Stomach (tissue), 4 donors: ENCODE results near the gene TRIM66.

Source experiments
- EP300 ChIP-seq: sonication (generic); formaldehyde crosslinking; IDR thresholded peaks from one replicate; pipeline ENCODE4 v1.6.1; 2017; ENCODE audit warnings: antibody characterized with exemption
- POLR2AphosphoS5 ChIP-seq, 3 donors: sonication (generic); formaldehyde crosslinking; IDR thresholded peaks; one replicate each; pipeline ENCODE4 v1.6.1; 2016; ENCODE audit warnings: antibody characterized with exemption in 3 of 3
- TF ChIP-seq, protein P1 (sequence below), 7 experiments: fragments of 450-650 bp in 4 of 7; fragments of 200-600 bp in 3 of 7; sonication (generic) in 3 of 7; IDR thresholded peaks; one replicate each; pipeline ENCODE4 v1.5.1; 2016 to 2019; ENCODE audit warnings: antibody characterized with exemption in 7 of 7, control low read depth in 2 of 7, mild to moderate bottlenecking in 1 of 7

DNA sequence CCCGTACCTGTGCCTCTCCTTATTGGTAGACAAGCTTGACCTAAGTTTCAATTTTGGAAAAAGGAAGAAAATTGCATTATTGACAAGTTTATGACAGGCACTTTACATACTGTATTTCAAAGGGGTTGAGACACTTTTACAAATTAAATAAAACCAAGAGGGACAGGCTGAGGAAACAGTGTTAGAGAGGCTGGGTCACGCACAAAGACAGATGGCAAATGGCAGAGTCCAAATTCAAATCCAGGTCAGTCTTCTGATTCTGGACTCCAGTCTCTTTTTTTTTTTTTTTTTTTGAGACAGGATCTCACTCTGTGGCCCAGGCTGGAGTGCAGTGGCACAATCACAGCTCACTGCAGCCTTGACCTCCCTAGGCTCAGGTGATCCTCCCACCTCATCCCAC lies 10.1 kb downstream of the TRIM66 start:
- TF ChIP-seq, protein P1, sequence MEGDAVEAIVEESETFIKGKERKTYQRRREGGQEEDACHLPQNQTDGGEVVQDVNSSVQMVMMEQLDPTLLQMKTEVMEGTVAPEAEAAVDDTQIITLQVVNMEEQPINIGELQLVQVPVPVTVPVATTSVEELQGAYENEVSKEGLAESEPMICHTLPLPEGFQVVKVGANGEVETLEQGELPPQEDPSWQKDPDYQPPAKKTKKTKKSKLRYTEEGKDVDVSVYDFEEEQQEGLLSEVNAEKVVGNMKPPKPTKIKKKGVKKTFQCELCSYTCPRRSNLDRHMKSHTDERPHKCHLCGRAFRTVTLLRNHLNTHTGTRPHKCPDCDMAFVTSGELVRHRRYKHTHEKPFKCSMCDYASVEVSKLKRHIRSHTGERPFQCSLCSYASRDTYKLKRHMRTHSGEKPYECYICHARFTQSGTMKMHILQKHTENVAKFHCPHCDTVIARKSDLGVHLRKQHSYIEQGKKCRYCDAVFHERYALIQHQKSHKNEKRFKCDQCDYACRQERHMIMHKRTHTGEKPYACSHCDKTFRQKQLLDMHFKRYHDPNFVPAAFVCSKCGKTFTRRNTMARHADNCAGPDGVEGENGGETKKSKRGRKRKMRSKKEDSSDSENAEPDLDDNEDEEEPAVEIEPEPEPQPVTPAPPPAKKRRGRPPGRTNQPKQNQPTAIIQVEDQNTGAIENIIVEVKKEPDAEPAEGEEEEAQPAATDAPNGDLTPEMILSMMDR (IDR thresholded peaks at IDR 0.05) = no peak
- no peak for TF ChIP-seq POLR2AphosphoS5 (IDR thresholded peaks at IDR 0.05)
- no peak for TF ChIP-seq EP300
